ENCODE results near the gene BCAN. TPM values are rescaled to one million over a fixed set of nuclear protein-coding genes. Genes with fewer than 3 reads are reported as not detected.
"Not testable (repeated sequence)": the region's sequence is repeated elsewhere in the genome, so short reads cannot be mapped to it uniquely, and the experiment has no call there.

Gene BCAN, protein sequence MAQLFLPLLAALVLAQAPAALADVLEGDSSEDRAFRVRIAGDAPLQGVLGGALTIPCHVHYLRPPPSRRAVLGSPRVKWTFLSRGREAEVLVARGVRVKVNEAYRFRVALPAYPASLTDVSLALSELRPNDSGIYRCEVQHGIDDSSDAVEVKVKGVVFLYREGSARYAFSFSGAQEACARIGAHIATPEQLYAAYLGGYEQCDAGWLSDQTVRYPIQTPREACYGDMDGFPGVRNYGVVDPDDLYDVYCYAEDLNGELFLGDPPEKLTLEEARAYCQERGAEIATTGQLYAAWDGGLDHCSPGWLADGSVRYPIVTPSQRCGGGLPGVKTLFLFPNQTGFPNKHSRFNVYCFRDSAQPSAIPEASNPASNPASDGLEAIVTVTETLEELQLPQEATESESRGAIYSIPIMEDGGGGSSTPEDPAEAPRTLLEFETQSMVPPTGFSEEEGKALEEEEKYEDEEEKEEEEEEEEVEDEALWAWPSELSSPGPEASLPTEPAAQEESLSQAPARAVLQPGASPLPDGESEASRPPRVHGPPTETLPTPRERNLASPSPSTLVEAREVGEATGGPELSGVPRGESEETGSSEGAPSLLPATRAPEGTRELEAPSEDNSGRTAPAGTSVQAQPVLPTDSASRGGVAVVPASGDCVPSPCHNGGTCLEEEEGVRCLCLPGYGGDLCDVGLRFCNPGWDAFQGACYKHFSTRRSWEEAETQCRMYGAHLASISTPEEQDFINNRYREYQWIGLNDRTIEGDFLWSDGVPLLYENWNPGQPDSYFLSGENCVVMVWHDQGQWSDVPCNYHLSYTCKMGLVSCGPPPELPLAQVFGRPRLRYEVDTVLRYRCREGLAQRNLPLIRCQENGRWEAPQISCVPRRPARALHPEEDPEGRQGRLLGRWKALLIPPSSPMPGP
- not detected in 2 replicates for total RNA-seq (2014; rRNA removed; shearing (Covaris generic); ENCODE audit: low replicate concordance)

DNA sequence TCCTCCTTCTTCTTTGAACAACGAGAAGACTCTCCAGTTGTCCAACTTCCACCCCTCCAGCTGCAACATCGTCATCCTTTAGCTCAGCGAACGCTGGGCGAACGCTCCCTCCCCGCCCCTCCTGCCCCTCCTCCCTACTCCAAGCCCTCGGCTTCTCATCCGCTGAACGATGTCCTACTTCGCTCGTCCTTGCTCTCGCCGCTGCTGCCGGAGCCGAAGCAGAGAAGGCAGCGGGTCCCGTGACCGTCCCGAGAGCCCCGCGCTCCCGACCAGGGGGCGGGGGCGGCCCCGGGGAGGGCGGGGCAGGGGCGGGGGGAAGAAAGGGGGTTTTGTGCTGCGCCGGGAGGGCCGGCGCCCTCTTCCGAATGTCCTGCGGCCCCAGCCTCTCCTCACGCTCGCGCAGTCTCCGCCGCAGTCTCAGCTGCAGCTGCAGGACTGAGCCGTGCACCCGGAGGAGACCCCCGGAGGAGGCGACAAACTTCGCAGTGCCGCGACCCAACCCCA, at the start of gene BCAN:
TSS of gene BCAN (plus strand) at position 357 of the 504 bp plus-strand sequence. CDS start 3,938 bp downstream, outside the sequence.
- in situ Hi-C loops (cut with HindIII; ENCODE audit: low pct_unique_long_range_greater_than_20kb, low sequenced_read_pairs): no loop called here

DNA sequence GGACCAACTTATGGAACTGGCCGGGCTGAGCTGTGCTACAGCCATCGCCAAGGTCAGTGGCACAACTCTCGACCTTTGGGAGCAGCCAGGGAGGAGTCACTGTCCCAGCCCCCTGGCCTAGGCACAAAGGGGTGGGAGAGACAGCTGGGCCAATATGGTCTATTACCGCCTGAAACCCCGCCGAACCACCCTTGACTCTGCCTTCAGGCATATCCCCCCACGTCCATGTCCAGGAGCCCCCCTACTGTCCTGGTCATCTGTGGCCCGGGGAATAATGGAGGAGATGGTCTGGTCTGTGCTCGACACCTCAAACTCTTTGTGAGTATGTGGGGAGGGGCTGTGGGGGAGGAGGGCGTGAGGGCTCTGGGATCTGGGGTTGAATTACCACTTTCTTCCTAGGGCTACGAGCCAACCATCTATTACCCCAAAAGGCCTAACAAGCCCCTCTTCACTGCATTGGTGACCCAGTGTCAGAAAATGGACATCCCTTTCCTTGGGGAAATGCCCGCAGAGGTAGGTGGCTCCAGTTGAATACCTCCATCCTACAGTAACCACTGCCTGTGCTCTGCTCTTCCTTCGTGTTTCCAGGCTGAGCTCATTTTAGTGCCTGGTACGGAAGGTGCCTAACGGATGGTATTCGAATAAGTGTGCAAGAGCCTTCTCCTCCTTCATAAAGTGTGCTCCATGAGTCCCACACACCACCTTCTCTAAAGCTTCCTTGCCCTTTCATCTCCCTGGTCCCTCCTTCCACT, 49.6 kb upstream of the BCAN start:
- no peak for DNase-seq (ENCODE audit: low read depth)
- in situ Hi-C loops (cut with HindIII; ENCODE audit: low pct_unique_long_range_greater_than_20kb, low sequenced_read_pairs): no loop called here

More for the DNA sequence above, at the start of gene BCAN:
- no peak for DNase-seq (ENCODE audit: low read depth)

DNA sequence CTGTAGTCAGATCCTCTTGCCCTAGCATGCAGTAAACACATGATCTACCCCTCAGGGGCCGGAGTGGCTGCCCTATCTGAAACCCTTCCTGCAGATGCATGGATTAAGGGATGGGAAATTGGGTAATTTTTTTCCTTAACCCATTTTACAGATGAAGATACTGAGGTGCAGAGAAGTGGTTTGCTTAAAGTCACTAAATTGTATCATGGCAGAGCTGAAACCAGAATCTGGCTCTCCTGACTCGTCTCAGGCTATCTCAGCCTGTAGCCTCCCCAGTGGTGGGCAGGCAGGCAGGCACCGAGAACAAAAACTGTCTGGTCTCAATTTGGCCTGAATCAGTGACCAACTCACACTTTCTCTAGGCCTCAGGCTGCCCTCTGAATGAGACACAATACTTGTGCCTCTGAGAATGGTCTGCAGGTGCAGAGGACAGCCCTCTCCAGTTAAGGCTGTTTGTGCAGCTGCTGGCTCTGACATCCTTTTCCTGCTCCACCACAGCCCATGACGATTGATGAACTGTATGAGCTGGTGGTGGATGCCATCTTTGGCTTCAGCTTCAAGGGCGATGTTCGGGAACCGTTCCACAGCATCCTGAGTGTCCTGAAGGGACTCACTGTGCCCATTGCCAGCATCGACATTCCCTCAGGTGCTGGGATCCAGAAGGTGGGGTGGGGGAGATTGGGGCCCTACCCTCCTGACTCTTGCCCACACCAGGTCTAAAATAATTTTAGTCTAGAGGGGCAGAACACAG, 48.8 kb upstream of the BCAN start:
- DNase-seq (ENCODE audit: low read depth): no peak
- in situ Hi-C loops (cut with HindIII; ENCODE audit: low pct_unique_long_range_greater_than_20kb, low sequenced_read_pairs): no loop called here

DNA sequence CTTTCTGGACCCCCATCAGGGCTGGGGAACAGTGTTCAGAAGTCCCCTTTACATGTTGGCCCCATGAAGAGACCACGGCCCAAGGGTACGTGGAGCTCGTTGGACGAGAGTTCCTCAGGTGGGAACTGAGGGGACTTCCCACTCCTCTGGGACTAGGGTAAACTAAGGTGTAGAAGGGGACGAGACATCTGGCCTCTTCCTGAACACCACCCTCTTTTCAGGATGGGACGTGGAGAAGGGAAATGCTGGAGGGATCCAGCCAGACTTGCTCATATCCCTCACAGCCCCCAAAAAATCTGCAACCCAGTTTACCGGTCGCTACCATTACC, 48.3 kb upstream of the BCAN start:
- no peak for DNase-seq (ENCODE audit: low read depth)

DNA sequence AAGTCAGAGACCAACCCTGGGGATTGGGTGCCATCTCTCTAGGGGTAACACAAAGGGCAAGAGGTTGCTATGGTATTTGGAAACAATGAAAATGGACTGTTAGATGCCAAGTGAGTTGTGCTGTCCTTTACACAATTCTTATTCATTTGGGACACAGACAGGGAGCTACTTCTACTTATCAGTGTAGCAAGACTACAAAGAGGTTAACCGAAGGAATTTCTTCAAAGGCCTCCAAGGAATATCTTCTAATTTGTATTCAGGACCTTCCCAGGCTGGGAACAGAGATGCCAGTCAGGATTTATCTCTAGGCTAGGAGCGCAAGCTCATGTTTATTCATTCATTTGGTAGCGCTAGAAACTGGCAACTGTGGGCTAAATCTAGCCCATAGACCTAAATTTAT, 47.7 kb upstream of the BCAN start:
- in situ Hi-C loops (cut with HindIII; ENCODE audit: low pct_unique_long_range_greater_than_20kb, low sequenced_read_pairs): no loop called here

More for the DNA sequence above, 48.3 kb upstream of the BCAN start:
- in situ Hi-C loops (cut with HindIII; ENCODE audit: low pct_unique_long_range_greater_than_20kb, low sequenced_read_pairs): no loop called here

DNA sequence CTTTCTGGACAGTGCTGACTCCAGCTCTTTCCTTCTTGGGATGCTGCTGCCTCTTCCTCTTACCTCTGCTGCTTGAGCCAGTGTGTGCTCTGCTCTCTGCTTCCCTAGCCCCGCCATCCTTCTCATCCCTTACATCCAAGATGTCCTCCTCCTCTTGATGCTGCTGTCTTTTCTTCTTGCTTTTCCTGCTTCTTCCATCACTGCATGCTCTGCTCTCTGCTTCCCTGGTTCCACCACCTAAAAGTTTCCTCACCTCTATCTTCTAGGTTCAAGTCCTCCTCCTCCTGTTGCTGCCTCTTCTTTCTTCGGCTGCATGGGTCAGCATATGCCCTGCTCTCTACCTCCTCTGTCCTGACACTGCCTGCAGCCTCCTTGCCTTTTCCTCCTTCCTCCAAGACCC, 46.9 kb upstream of the BCAN start:
- no peak for DNase-seq (ENCODE audit: low read depth)
- in situ Hi-C loops (cut with HindIII; ENCODE audit: low pct_unique_long_range_greater_than_20kb, low sequenced_read_pairs): no loop called here

More for the DNA sequence above, 47.7 kb upstream of the BCAN start:
- DNase-seq (ENCODE audit: low read depth): no peak

DNA sequence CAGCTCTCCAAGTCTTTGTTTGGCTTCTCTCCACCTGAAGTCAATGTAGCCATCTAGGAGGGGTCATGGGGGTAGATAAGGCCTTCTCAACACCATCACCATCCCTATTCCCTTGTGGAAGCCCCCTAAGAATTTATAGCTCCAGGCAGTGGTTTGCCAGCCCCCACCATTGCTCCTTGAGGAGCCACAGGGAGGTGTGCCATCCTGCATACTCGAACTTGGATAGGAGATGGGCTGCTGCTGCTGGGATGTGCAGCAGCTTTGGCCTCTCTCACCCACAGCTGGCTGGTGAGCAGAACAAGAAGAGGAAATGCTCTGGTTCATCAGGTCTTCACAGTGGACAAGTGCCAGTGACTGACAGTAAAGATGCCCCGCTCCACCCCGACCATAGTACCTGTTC, 45.5 kb upstream of the BCAN start:
- DNase-seq (ENCODE audit: low read depth): no peak
- in situ Hi-C loops (cut with HindIII; ENCODE audit: low pct_unique_long_range_greater_than_20kb, low sequenced_read_pairs): no loop called here

DNA sequence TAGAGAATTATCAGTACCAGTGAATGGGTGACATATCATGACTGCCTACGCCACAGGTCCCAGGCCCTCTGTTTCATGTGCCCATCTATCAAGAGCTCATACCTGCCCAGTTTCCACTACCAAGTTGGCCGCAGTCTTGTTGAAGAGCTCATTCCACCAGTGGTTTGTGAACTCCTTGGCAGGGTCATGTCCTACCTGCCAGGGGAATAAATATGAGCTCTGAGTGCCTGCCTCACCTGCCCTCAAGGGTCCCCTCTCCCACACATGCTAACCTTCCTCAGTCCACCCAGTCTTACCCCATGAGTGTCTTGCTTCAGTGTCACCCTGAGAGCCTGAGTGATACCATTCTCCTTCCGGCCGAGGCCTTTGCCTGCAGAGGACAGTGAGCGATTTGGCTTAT, 43.8 kb upstream of the BCAN start:
- in situ Hi-C loops (cut with HindIII; ENCODE audit: low pct_unique_long_range_greater_than_20kb, low sequenced_read_pairs): no loop called here
- DNase-seq (ENCODE audit: low read depth): no peak

DNA sequence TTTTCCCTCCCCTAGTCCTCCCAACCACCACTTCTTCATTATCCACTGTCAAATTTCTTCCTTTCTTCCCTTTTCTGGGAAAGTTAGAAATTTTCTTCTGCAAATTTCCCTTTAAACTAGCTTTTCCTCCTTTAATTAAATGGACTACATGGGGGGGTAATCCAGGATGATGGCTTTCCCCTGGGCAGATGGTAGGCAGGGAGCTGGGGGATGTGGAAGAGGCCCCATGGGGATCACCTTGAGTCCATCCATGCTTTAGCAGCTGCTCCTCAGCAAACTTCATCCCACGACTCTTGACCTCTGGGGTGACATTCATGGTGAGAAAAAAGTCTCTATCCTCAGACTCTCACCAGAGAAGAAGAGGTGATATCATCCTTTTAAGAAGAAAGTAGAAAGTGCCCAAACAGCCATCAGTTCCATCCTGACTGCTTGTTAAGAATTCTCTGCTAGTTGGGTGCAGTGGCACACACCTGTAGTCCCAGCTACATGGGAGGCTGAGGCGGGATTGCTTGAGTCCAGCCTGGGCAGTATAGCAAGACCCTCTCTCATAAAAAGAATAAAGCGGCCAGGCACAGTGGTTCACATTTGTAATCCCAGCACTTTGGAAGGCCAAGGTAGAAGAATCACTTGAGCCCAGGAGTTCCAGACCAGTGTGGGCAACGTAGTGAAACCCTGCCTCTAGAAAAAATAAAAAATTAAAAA, 43.0 kb upstream of the BCAN start:
- in situ Hi-C loops (cut with HindIII; ENCODE audit: low pct_unique_long_range_greater_than_20kb, low sequenced_read_pairs): no loop called here

DNA sequence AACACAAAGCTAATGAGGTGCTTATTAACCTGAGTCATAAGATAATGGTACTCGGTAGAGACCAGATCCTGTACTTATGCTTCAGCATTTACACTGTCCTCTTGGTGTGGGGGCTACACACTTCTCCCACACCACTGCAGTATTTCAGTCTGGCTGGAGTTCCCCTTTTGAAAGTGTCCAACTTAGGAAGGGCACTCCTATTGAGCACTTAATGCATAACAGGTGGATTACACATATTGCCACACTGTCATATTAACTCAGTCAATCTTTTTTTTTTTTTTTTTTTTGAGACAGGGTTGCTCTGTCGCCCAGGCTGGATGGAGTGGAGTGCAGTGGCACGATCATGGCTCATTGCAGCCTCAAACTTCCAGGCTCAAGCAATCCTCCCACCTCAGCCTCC, 42.1 kb upstream of the BCAN start:
- peak; percentile 36 for DNase-seq (ENCODE audit: low read depth)
- in situ Hi-C loops (cut with HindIII; ENCODE audit: low pct_unique_long_range_greater_than_20kb, low sequenced_read_pairs): no loop called here

More for the DNA sequence above, 43.0 kb upstream of the BCAN start:
- DNase-seq (ENCODE audit: low read depth): no peak

DNA sequence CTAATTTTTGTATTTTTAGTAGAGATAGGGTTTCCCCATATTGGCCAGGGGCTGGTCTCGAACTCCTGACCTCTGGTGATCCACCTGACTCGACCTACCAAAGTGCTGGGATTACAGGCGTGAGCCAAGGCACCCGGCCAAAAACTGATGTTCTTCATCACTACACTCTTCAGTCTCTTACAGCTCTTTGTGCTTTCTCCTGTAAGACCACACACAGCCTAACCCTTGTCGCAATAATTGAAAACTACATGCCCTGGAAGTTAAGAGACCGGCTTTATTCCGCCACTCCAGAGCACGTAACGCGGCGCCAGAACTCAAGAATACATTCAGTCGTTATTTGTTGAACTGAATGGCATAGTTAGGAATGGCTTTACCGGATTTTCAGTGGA, 41.2 kb upstream of the BCAN start:
- in situ Hi-C loops (cut with HindIII; ENCODE audit: low pct_unique_long_range_greater_than_20kb, low sequenced_read_pairs): no loop called here
- no peak for DNase-seq (ENCODE audit: low read depth)

DNA sequence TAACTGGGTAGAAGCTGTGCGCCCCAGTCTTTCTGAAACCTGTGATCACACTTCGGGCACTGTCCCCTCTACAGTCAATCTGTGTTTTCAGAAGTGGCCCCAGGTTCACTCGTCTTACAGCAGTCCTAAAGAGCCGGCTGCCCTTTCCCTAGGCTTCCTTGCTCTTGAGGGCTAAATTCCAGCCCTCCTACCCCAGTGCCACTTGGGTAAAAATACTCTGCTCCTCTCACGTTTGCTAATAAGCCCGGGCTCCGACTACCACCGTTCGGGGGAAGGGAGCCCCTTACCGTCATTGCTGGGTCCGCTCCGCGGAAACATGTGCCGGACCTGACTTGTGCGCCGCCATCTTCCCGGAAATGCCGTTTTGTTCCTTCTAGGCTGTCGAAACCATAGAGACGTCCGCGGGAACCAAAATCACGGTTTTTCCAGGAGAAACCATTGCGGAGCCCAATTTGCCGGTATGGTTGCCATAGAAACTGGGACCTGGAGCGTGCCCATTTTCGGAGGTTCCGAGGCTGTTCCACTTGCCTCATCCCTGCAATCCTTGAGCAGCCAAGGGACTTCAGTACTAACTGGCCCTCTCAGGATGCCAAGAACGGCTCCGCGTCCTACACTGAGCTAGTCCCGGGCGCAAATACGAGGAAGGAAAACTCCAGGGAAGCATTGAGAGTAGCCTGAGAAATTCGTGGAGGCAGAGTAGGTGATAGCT, 40.6 kb upstream of the BCAN start, which contains the start of gene GPATCH4:
TSS of gene GPATCH4 (minus strand) at position 358 of the 709 bp plus-strand sequence.
- peak; percentile 81 for DNase-seq (ENCODE audit: low read depth)
- in situ Hi-C loops (cut with HindIII; ENCODE audit: low pct_unique_long_range_greater_than_20kb, low sequenced_read_pairs): no loop called here

DNA sequence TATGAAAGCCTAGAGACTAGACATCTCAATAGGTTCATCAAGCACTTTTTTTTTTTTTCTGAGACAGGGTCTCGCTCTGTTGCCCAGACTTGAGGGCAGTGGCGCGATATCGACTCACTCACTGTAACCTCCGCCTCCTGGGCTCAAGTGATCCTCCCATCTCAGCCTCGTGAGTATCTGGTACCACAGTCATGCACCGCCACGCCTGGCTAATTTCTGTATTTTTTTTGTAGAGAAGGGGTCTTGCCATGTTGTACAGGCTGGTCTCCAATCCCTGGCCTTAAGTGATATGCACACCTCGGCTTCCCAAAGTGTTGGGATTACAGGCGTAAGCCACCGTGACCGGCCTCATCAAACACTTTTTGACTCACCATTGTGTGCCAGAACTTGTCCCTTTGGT, 40.0 kb upstream of the BCAN start:
- in situ Hi-C loops (cut with HindIII; ENCODE audit: low pct_unique_long_range_greater_than_20kb, low sequenced_read_pairs): no loop called here
- DNase-seq (ENCODE audit: low read depth): no peak

DNA sequence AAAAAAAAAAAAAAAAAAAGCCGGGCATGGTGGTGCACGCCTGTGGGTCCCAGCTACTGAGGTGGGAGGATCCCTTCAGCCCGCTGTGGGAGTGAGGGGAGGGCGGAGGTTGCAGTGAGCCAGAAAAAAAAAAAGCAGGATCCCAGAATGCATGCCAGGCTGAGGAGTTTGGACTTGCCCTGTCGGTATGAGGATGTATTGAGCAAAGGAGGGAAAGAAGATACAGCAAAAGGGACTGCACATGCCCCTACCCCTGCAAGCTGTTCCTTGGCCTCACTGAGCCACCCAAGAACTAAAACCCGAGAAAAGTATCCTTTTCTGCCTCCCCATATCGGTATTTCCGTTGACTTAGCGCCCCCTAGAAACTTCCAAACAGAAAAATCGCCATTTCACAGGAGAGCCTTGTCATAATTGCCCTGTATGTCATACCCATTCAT, 39.3 kb upstream of the BCAN start:
- in situ Hi-C loops (cut with HindIII; ENCODE audit: low pct_unique_long_range_greater_than_20kb, low sequenced_read_pairs): no loop called here
- DNase-seq (ENCODE audit: low read depth): no peak

DNA sequence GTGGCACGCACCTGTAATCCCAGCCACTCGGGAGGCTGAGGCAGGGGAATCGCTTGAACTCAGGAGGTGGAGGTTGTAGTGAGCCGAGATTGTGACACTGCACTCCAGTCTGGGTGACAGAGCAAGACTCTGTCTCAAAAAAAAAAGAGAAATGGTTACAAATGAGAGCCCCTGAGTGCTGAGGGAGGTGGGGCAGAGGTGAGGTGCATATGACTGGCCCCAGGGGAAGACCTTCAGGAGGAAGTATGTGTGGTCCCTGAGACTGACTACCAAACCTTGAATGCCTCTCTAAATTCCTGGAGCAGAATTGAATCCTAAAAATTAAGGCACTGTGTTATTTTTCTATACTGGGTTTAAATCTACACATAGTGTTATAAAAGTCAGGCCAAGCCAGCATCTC, 34.6 kb upstream of the BCAN start:
- DNase-seq (ENCODE audit: low read depth); in situ Hi-C loops (cut with HindIII; ENCODE audit: low pct_unique_long_range_greater_than_20kb, low sequenced_read_pairs): not testable (repeated sequence)

DNA sequence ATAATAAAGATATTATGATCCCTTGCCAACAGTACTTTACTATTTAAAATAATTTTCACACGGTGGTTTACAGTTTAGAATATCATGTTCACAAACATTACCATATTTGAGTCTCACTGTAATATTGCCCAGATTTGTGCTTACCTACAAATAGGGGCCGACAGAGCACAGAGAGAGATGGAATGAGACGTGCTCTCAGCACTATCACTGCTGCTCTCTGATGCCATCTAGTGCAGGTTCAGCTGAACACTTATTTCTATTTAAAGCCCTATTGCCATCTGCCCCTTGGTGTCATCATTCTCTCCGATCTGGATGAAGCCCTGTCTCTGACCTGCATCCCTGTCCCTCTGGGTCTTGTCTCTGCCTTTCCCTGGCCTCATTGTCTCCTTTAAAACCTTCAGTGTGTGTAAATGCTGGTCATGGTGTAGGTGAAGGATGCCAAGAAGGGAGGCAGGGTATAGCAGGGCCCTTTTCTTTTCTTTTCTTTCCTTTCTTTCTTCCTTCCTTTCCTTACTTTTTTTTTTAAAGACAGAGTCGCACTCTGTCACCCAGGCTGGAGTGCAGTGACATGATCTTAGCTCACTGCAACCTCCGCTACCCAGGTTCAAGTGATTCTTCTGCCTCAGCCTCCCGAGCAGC, 33.8 kb upstream of the BCAN start:
- DNase-seq (ENCODE audit: low read depth): peak; percentile 48
- in situ Hi-C loops (cut with HindIII; ENCODE audit: low pct_unique_long_range_greater_than_20kb, low sequenced_read_pairs): no loop called here
